Measurements from ENCODE around the gene HMOX1.

The HMOX1 gene

DNA sequence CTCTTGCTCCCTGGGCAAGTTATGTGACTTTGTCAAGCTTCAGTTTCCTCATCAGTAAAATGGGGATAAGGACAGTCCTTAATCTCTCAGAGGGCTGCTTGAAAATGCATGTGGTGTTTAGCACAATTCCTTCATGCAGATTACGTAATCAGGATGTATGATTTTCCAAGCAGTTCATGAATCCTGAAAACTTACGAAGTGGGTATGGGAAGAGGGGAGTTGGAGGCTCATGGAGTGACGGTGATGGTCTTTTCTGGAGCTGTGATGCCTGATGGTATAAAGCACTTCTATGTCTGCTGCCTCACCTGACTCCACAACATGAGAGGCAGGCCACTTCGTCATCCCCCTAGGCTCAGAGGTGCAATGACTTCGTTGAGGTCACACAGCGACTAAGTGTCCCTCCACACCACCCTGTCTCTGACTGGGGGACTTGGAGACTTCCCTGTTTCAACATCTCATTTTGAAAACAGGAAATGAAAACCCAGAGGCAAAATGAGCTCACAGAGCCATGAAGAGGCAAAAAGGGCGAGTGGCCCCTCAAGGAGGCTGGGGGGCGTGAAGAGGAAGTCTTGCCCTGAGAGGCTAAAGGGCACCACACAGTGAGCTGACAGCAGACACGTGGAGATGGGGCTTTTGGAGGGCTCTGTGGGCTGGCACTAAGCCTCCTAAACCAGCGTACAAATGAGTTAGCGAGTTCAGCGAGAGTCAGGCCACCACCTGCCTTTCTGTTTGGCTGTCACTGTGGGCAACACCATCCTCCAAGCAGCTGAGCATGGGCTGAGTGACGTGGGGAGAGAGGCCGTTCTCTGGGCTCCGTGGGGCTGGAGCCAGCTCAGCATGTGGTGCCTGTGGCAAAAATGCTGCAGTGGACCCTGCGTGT lies 29.1 kb downstream of the HMOX1 start:
- no peak for DNase-seq

DNA sequence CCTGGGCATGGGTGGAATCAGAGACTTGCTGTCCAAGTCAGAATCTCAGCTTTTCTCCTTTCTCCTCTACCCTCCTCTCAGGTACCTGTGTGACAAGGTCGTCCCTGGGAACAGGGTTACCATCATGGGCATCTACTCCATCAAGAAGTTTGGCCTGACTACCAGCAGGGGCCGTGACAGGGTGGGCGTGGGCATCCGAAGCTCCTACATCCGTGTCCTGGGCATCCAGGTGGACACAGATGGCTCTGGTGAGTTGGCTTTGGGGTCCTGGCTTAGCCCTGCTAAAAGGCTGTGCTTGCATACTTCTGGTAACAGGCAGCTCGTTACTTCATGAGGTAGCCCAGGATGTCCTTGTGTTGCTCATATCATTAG lies 29.8 kb downstream of the HMOX1 start:
- no peak for DNase-seq

- no peak for DNase-seq
These were observed 30.2 kb downstream of the HMOX1 start for GRCh38 chr22:35411102-35411501.

DNA sequence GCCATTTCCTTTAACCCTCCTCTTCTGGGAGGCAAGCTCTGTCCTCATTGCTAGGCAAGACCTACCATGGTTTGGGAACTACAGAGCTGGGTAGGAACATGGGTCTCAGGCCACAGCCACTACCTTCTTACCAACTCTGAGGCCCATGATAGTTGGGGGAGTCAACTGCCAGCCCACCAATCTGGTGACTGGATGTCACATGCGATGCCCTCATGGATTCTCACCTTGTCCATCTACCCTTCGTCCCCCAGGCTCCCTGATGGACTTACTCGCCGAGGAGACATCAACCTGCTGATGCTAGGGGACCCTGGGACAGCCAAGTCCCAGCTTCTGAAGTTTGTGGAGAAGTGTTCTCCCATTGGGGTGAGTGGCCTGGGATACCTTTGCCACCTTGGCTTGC lies 32.7 kb downstream of the HMOX1 start:
- DNase-seq: no peak

DNA sequence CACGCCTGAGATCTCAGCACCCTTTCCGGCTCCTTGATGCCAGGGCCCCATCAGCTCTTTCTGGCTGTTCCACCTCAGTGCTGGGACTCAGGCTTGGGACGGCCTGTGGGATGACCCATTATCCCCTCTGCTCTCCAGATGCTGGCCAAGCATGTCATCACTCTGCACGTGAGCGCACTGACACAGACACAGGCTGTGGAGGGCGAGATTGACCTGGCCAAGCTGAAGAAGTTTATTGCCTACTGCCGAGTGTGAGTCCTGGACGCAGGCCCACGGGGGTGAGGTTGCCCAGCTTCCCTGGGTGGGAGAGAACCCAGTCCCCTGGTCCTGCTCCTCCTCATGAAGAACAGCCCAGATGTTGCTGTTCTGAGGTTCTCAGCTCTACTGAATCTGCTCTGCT lies 36.7 kb downstream of the HMOX1 start:
- DNase-seq: no peak

- DNase-seq: no peak
These were observed 37.2 kb downstream of the HMOX1 start for GRCh38 chr22:35418088-35418487.

DNA sequence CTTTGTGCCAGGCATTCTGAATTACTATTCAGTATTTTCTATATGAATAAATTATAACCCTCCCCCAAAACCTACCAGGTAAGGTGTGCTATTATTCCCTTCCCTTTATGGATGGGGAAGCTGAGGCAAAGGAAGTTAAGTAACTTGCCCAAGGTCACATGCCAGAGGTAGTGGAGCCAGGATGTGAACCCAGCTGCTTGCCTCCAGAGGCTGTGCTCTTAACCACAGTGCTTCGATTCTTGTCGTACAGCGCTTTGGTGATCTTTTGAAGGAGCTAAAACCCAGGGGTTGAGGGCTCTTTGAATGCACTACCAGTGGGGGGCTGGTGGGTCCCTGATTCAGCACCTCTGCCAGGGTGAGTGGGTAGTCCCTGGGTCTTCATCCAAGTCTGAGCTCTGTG lies 37.8 kb downstream of the HMOX1 start:
- no peak for DNase-seq

DNA sequence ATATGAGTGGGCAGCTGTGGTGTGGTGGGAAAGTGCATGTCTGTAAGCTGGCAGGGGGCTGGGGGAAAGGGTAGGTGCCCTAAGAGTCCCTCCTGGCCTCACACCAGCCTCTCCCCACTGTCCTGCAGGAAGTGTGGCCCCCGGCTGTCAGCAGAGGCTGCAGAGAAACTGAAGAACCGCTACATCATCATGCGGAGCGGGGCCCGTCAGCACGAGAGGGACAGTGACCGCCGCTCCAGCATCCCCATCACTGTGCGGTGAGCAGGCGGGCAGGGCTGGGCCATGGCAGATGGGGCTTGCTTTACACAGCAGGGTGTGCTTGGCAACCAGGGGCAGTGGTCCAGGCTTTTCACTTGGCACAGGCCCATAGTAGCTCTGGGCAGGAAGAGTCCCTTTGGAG lies 38.9 kb downstream of the HMOX1 start:
- no peak for DNase-seq

DNA sequence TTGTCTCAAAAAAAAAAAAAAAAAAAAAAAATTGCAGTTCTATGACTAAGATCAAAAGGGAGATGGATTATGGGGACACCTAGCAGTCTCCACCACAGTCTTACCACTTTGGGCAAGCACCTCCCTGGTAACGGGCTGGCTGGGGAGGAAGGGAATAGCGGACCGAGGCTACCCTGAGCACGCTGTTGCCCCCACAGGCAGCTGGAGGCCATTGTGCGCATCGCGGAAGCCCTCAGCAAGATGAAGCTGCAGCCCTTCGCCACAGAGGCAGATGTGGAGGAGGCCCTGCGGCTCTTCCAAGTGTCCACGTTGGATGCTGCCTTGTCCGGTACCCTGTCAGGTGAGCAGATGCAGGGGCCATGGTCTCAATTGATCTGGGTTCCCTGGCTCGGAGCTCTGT lies 40.2 kb downstream of the HMOX1 start:
- no peak for DNase-seq

GRCh38 chr22:35422145-35422544 lies 41.2 kb downstream of the HMOX1 start:
- no peak for DNase-seq

GRCh38 chr22:35422936-35423335 lies 42.0 kb downstream of the HMOX1 start:
- DNase-seq: no peak

DNA sequence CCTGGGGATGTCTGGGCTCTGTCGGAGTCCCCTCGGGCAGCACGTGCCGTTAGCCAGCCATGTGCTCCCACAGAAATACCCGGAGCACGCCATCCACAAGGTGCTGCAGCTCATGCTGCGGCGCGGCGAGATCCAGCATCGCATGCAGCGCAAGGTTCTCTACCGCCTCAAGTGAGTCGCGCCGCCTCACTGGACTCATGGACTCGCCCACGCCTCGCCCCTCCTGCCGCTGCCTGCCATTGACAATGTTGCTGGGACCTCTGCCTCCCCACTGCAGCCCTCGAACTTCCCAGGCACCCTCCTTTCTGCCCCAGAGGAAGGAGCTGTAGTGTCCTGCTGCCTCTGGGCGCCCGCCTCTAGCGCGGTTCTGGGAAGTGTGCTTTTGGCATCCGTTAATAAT lies 43.2 kb downstream of the HMOX1 start:
- no peak for DNase-seq

DNA sequence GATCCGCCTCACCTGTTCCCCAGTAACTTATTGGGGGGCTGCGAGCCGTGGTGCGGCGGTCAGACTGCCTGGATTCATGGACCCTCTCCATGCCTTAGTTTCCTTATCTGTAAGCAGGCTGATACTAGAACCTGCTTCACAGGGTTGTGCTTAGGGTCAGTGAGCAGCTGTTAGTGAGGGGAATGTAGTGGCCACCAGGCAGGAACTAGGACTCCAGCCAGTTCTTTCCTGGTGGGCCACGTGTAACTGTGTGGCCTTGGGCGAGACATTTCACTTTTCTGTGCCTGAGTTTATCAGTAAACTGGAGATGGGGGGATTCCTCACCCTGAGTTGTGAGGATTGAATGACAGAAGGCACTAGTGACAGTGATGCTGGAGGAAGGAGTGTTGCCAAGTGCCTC lies 43.9 kb downstream of the HMOX1 start:
- no peak for DNase-seq

- no peak for DNase-seq
These were observed 44.6 kb downstream of the HMOX1 start for GRCh38 chr22:35425546-35425945.

GRCh38 chr22:35425971-35426800 lies 45.3 kb downstream of the HMOX1 start:
- no peak for DNase-seq

GRCh38 chr22:35426801-35427140 lies 45.9 kb downstream of the HMOX1 start:
- DNase-seq: no peak

DNA sequence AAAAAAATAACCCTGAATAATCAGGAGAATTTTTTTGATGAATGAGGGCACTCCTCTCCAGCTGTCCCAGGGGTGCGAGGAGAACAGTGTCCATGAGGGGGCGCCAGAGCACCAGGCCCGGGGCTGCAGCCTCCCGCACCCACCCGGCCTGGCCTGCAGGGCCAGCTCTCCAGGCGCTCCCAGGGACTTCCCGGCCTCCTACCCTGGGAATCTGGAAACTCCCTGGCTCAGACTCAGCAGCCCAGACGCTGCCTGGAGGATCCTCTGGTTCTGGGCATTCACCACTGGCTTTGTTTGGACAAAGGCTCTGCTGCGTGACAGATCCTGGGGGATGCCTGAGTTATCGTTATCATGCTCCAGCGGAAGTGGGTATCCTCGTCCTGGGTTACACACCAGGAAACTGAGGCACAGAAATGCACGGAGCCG lies 50.0 kb downstream of the HMOX1 start:
- DNase-seq: peak; percentile 71

DNA sequence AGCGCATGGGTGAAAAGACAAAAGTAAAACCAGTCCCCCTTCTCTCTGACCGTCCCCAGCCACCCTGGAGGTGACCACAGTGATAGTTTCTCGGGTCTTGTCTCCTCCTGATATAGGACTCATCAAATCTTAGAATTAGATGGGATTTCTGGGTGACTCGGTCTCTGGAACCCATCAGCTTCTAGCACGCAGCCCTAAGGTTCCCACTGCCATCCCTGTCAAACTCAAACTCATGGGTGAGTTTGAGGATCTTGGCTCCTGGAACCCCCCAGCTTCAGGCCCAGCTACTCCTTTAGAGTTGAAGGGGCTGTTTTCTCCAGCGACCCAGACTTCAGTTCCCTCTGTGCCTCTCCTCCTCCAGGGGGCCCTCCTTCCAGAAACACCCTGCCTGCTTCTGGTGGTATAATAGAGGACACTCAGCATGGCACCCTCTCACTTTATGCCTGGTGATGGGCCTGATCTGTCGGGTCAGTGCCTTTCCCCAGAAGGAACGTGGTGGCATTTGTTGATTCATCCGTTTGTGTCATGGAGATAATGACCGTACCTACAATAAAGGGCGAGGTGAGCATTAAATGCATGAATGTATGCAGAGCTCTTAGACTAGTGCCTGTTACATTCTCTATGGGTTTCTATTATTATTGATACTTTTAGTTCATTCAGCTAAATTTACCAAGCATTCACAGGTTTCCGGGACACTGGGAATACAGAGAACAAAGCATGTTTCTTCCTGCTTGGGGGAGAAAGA lies 50.8 kb downstream of the HMOX1 start:
- no peak for DNase-seq

DNA sequence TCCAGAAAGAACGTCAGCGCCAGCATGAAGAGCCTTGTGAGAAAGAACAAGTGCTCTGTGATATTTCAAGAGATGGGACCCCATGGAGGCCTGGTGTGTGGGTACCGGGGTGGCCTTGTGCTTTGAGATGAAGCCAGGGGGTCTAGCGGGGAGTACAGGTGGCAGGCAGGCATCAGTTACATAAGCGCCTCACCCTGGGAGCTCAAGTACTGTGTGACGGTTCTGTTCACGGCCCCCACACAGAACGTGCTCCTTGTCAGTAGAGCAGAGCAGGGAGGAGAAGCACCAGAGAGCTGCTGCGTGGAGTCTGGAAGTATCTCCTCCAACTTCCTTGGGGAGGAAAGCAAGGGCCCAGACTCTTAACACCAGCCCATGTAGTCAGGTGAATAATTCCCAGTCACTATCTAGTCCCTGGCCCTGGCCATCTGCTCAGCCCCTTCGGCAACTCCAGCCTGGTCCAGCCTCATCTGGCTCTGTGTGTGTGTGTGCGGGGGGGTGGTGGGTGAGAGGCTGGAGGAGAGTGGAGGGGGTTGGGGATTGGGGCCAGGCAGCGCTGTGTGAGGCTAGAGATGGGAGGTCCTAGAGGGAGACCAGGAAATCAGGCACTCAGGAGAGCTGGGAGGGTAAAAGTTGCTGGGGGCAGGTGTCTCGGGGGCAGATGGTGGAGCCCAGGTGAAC lies 51.5 kb downstream of the HMOX1 start:
- DNase-seq: no peak

- DNase-seq: no peak
These were observed 53.3 kb downstream of the HMOX1 start for GRCh38 chr22:35434061-35434710.

DNA sequence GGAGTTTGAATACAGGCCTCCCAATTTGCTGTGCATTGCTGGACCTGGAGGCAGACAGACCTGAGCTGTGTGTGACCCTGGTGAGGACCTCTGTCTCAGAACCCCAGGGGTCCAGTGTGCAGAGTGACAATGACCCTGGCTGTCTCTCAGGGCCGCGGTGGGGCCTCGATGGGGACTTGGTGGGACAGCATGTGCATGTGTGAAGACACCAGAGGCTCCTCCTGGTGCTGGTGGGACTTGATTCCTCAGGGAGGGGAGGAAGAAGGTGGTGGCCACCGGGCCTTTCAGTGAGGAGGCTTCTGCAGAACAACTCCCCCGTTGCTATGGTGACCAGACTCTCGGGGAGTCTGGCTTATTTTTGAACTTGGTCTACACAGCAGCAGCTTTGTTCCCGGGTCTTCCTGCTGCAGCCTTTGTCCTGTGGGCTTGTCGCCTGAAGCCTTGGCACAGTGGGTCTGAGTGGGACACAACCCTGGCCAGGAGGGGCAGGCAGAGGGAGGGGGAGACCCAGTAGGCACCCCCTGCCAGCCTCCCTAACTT lies 54.4 kb downstream of the HMOX1 start:
- DNase-seq: no peak

DNA sequence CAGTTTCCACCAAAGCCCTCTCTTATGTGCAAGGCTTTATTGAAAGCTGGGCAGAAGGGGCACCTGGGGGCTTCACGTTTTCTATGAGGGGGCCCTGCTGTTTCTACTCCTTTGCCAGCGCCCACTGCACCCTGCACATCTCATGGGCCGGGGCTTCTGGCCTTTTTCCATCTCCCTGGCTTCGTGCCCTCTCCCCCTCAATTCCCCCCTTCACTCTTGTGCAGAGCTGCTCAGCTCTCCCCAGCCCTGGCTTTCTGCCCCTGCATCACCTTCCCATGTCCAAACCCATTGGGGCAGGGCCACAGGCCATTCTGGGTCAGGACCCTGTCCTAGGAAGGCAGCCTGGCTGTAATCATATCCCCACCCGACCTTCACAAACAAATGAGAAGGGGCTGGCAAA lies 55.5 kb downstream of the HMOX1 start:
- DNase-seq: no peak

All from RPMI8226 (cell line).